ENCODE data around the gene ITIH5. TPM values are rescaled to one million over a fixed set of nuclear protein-coding genes. Genes with fewer than 3 reads are reported as not detected.

Gene ITIH5
- total and polyA plus RNA-seq, 8 donors, result 4.0 to 28.6 (median 14.6) TPM

- intact Hi-C loops (cut with DNase I; ENCODE audit: low total_unique reads), result loop anchor here (10.0 kb wide), 1 partner anchor 1777 kb away; no protein-coding TSS in a partner anchor
- 79 to 100% (median 97%) methylated on average over 1 of the region's 1 CpG for WGBS, 5 donors
- DNase-seq, result no peak
- Histone ChIP-seq H3K36me3 (no peaks in the 10 kb centered on the region), H3K9me3 (no peaks in the 10 kb centered on the region), H3K4me1 (no peaks in the 10 kb centered on the region), H3K27me3 (peaks cover 0 to 55% (median 5%) of the 10 kb centered on the region in 3 donors), H3K27ac (no peak overlapping the region), H3K4me3 (no peak overlapping the region)
- TF ChIP-seq POLR2AphosphoS5 (IDR thresholded peaks at IDR 0.05) (no peak), CTCF (IDR thresholded peaks at IDR 0.05) (no peak), POLR2A (IDR thresholded peaks at IDR 0.05) (no peak), EP300 (IDR thresholded peaks at IDR 0.05) (no peak)
These were observed 139.3 kb downstream of the ITIH5 start for GRCh38 chr10:7527468-7527867.

GRCh38 chr10:7526017-7526400, 140.8 kb downstream of the ITIH5 start:
- 81 to 88% (median 86%) methylated on average over 14 to 19 of the region's 19 CpGs for WGBS, 5 donors
- intact Hi-C loops (cut with DNase I; ENCODE audit: low total_unique reads), result loop anchor here (10.0 kb wide), 1 partner anchor 1779 kb away; no protein-coding TSS in a partner anchor

GRCh38 chr10:7525314-7526016, 141.3 kb downstream of the ITIH5 start:
- intact Hi-C loops (cut with DNase I; ENCODE audit: low total_unique reads), result loop anchor here (10.0 kb wide), 1 partner anchor 1779 kb away; no protein-coding TSS in a partner anchor
- H3K27me3 ChIP-seq, result peaks cover 0 to 52% (median 5%) of the 10 kb centered on the region in 3 donors
- TF ChIP-seq POLR2AphosphoS5 (IDR thresholded peaks at IDR 0.05), result peak in 1 of 3 donors; percentile 26
- TF ChIP-seq EP300 (IDR thresholded peaks at IDR 0.05), result no peak
- peak in 5 of 7 experiments; percentile 51 to 82 (median 71) for TF ChIP-seq CTCF (IDR thresholded peaks at IDR 0.05)

More at GRCh38 chr10:7526017-7526400, 140.8 kb downstream of the ITIH5 start:
- TF ChIP-seq CTCF (IDR thresholded peaks at IDR 0.05), result no peak
- no peak for TF ChIP-seq EP300 (IDR thresholded peaks at IDR 0.05)
- no peak for TF ChIP-seq POLR2A (IDR thresholded peaks at IDR 0.05)
- no peak for TF ChIP-seq POLR2AphosphoS5 (IDR thresholded peaks at IDR 0.05)
- DNase-seq, result no peak
- no peaks in the 10 kb centered on the region for H3K36me3 ChIP-seq
- H3K4me3 ChIP-seq, result no peak overlapping the region
- no peak overlapping the region for H3K27ac ChIP-seq
- H3K9me3 ChIP-seq, result no peaks in the 10 kb centered on the region
- H3K4me1 ChIP-seq, result no peaks in the 10 kb centered on the region
- H3K27me3 ChIP-seq, result peaks cover 0 to 51% (median 5%) of the 10 kb centered on the region in 3 donors

DNA sequence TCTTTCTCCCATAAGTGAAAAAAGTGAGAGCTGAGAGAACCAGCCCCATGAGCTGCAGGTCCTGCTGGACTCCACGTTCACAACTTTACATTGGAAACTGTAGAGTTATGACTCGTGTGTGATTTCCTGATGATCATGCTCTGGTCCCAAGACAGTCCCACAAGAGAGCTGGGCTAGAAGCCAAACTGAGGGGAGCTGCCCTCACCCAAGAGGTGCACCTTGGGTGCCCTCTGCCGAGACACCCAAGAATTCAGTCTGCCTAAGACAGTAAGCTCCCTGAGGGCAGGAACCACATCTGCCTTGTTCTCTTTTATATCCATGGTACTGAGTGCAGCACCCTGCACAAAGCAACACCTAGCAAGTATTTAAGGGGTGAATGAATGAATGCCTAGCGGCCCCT, 143.1 kb downstream of the ITIH5 start:
- Histone ChIP-seq H3K27me3 (peaks cover 0 to 52% (median 5%) of the 10 kb centered on the region in 3 donors), H3K9me3 (no peaks in the 10 kb centered on the region), H3K4me3 (no peak overlapping the region), H3K36me3 (no peaks in the 10 kb centered on the region), H3K27ac (no peak overlapping the region), H3K4me1 (no peaks in the 10 kb centered on the region)
- TF ChIP-seq CTCF (IDR thresholded peaks at IDR 0.05) (no peak), EP300 (IDR thresholded peaks at IDR 0.05) (no peak), POLR2AphosphoS5 (IDR thresholded peaks at IDR 0.05) (no peak), POLR2A (IDR thresholded peaks at IDR 0.05) (no peak)
- DNase-seq, result no peak
- intact Hi-C loops (cut with DNase I; ENCODE audit: low total_unique reads), result loop anchor here (5.0 to 10.0 kb wide), 2 partner anchors 164 to 1781 kb away; no protein-coding TSS in a partner anchor
- 36 to 73% (median 65%) methylated on average over 3 to 4 of the region's 4 CpGs for WGBS, 5 donors

More at GRCh38 chr10:7525314-7526016, 141.3 kb downstream of the ITIH5 start:
- H3K36me3 ChIP-seq, result no peaks in the 10 kb centered on the region
- H3K4me1 ChIP-seq, result no peaks in the 10 kb centered on the region
- H3K9me3 ChIP-seq, result no peaks in the 10 kb centered on the region
- H3K27ac ChIP-seq, result no peak overlapping the region
- 38 to 43% (median 42%) methylated on average over 16 of the region's 16 CpGs for WGBS, 5 donors
- no peak overlapping the region for H3K4me3 ChIP-seq
- peak; percentile 50 to 93 for DNase-seq
